CD4-positive, alpha-beta T cell treated with Interleukin-1 beta for 1 hour (primary cell): Measurements from ENCODE around the gene PHLDA2.

Experiments
- DNase-seq, 2 donors: peaks; one replicate each; pipeline ENCODE4 v3.0.0-alpha.2; 2020 to 2022

The PHLDA2 gene

GRCh38 chr11:2892215-2892966 is 36.8 kb downstream of the PHLDA2 start:
- peak; percentile 65 to 67 for DNase-seq

GRCh38 chr11:2891326-2892214 is 37.6 kb downstream of the PHLDA2 start:
- DNase-seq = no peak

- no peak for DNase-seq
Observed at GRCh38 chr11:2890466-2891294, 38.5 kb downstream of the PHLDA2 start.

GRCh38 chr11:2889362-2890273 is 39.6 kb downstream of the PHLDA2 start:
- DNase-seq = no peak

GRCh38 chr11:2888266-2888968 is 40.8 kb downstream of the PHLDA2 start:
- DNase-seq = peak; percentile 82 to 87

- no peak for DNase-seq
Observed at GRCh38 chr11:2887515-2888195, 41.6 kb downstream of the PHLDA2 start.

- no peak for DNase-seq
Observed at GRCh38 chr11:2886936-2887335, 42.3 kb downstream of the PHLDA2 start.

GRCh38 chr11:2886191-2886894 is 42.9 kb downstream of the PHLDA2 start:
- no peak for DNase-seq

GRCh38 chr11:2885678-2886081 is 43.5 kb downstream of the PHLDA2 start, which contains the start of gene CDKN1C:
CDKN1C (minus strand) TSS chr11:2885775; CDS start chr11:2885456, 319 bp downstream.
- DNase-seq = peak; percentile 87 to 90

GRCh38 chr11:2885017-2885677 is 44.1 kb downstream of the PHLDA2 start:
- peak; percentile 37 to 39 for DNase-seq

- no peak for DNase-seq
Observed at GRCh38 chr11:2883979-2884815, 45.0 kb downstream of the PHLDA2 start.

GRCh38 chr11:2883640-2883978 is 45.6 kb downstream of the PHLDA2 start:
- no peak for DNase-seq

GRCh38 chr11:2882396-2883110 is 46.7 kb downstream of the PHLDA2 start:
- no peak for DNase-seq

- DNase-seq = no peak
Observed at GRCh38 chr11:2881981-2882375, 47.2 kb downstream of the PHLDA2 start.

GRCh38 chr11:2881076-2881980 is 47.9 kb downstream of the PHLDA2 start:
- DNase-seq = no peak

- no peak for DNase-seq
Observed at GRCh38 chr11:2880646-2881045, 48.6 kb downstream of the PHLDA2 start.

GRCh38 chr11:2878782-2879181 is 50.4 kb downstream of the PHLDA2 start:
- no peak for DNase-seq
